Left ventricle myocardium inferior (tissue), 1 donor: Measurements from ENCODE around the gene DAND5. TPM values are rescaled to one million over a fixed set of nuclear protein-coding genes. Genes with fewer than 3 reads are reported as not detected.

Experiments used
- DNase-seq: peaks from one replicate; pipeline ENCODE4 v3.0.0-alpha.2; 2020
- H3K27ac ChIP-seq: fragments of 200-600 bp; replicated peaks from 2 replicates; pipeline ENCODE4 v1.8.0; 2021
- H3K27me3 ChIP-seq: fragments of 200-600 bp; 2 replicates; pipeline ENCODE4 v1.8.0; 2021; ENCODE audit warnings: low read depth
- H3K36me3 ChIP-seq: fragments of 200-600 bp; 2 replicates; pipeline ENCODE4 v1.8.0; 2021
- H3K4me1 ChIP-seq: fragments of 200-600 bp; 2 replicates; pipeline ENCODE4 v1.8.0; 2021
- H3K4me3 ChIP-seq: fragments of 200-600 bp; 2 replicates; pipeline ENCODE4 v1.8.0; 2021; ENCODE audit warnings: mild to moderate bottlenecking, moderate library complexity
- H3K9me3 ChIP-seq: fragments of 200-600 bp; replicated peaks from 2 replicates; pipeline ENCODE4 v1.8.0; 2021
- CTCF ChIP-seq: fragments of 200-600 bp; IDR thresholded peaks from 2 replicates; pipeline ENCODE4 v1.8.0; 2021; ENCODE audit warnings: antibody characterized with exemption, mild to moderate bottlenecking, borderline replicate concordance
- intact Hi-C: fragments of 100-400 bp; cut with micrococcal nuclease; formaldehyde crosslinking; loops from one replicate; pipeline ENCODE4 v1.11.0; 2022
- total RNA-seq: library from RNA; stranded (reverse); fragmentation: NEBNext Ultra II Directional; extraction: Animal tissue kit (Norgen Biotek cat#: 25700); gene quantifications from one replicate; pipeline ENCODE4 v1.2.1, GENCODE V29; 2021
- donor health status: DM: no; HTN: yes; CAD: no; lungs with severe emphysema.

Gene DAND5
- total RNA-seq, 1 donor from 2014 or later, result 12.7 TPM

- TF ChIP-seq CTCF, result no peak
- H3K27ac ChIP-seq, result peak overlapping the region; percentile 94
- intact Hi-C loops, result no loop called here
- H3K4me3 ChIP-seq, result peak overlapping the region; percentile 44
- DNase-seq, result no peak
- no peaks in the 10 kb centered on the region for H3K27me3 ChIP-seq
- H3K36me3 ChIP-seq, result no peaks in the 10 kb centered on the region
- peaks cover 100% of the 10 kb centered on the region for H3K4me1 ChIP-seq
- no peaks in the 10 kb centered on the region for H3K9me3 ChIP-seq
Measured at GRCh38 chr19:13016245-13016627, 46.9 kb downstream of the DAND5 start.

GRCh38 chr19:13016628-13017305 is 47.4 kb downstream of the DAND5 start:
- DNase-seq, result no peak
- Histone ChIP-seq H3K27ac (peak overlapping the region; percentile 94), H3K4me3 (peak overlapping the region; percentile 44), H3K9me3 (no peaks in the 10 kb centered on the region), H3K27me3 (no peaks in the 10 kb centered on the region), H3K36me3 (no peaks in the 10 kb centered on the region), H3K4me1 (peaks cover 100% of the 10 kb centered on the region)
- intact Hi-C loops, result no loop called here
- no peak for TF ChIP-seq CTCF

- H3K4me1 ChIP-seq, result peaks cover 100% of the 10 kb centered on the region
- no peaks in the 10 kb centered on the region for H3K36me3 ChIP-seq
- H3K4me3 ChIP-seq, result peak overlapping the region; percentile 44
- peak overlapping the region; percentile 94 for H3K27ac ChIP-seq
- no peak for TF ChIP-seq CTCF
- intact Hi-C loops, result no loop called here
- H3K9me3 ChIP-seq, result no peaks in the 10 kb centered on the region
- no peak for DNase-seq
- no peaks in the 10 kb centered on the region for H3K27me3 ChIP-seq
Measured at GRCh38 chr19:13017306-13018034, 48.1 kb downstream of the DAND5 start.

GRCh38 chr19:13018035-13018914 is 48.9 kb downstream of the DAND5 start:
- Histone ChIP-seq H3K4me1 (peaks cover 100% of the 10 kb centered on the region), H3K27me3 (no peaks in the 10 kb centered on the region), H3K27ac (peak overlapping the region; percentile 94), H3K36me3 (no peaks in the 10 kb centered on the region), H3K4me3 (peak overlapping the region; percentile 44), H3K9me3 (no peaks in the 10 kb centered on the region)
- TF ChIP-seq CTCF, result no peak
- DNase-seq, result peak; percentile 79
- intact Hi-C loops, result no loop called here

GRCh38 chr19:13019332-13019731 is 50.0 kb downstream of the DAND5 start:
- Histone ChIP-seq H3K4me3 (no peak overlapping the region), H3K4me1 (peaks cover 100% of the 10 kb centered on the region), H3K9me3 (no peaks in the 10 kb centered on the region), H3K27me3 (no peaks in the 10 kb centered on the region), H3K27ac (peak overlapping the region; percentile 94), H3K36me3 (no peaks in the 10 kb centered on the region)
- no peak for TF ChIP-seq CTCF
- no peak for DNase-seq
- intact Hi-C loops, result no loop called here
